ENCODE measurements around the gene CD5L.

GRCh38 chr1:157880621-157881020 lies 39.0 kb upstream of the CD5L start:
- TF ChIP-seq POLR2A (IDR thresholded peaks at IDR 0.05): no peak
- TF ChIP-seq CTCF (IDR thresholded peaks at IDR 0.05): no peak
